ENCODE measurements around the gene GNAI2.
"Not testable (repeated sequence)": the region's sequence is repeated elsewhere in the genome, so short reads cannot be mapped to it uniquely, and the experiment has no call there.

Gene GNAI2

GRCh38 chr3:50270422-50271224 lies 34.6 kb downstream of the GNAI2 start:
- TF ChIP-seq POLR2AphosphoS5 (IDR thresholded peaks at IDR 0.05; ENCODE audit: low read depth, low read length) = no peak
- no peak for TF ChIP-seq TAF1 (IDR thresholded peaks at IDR 0.05; ENCODE audit: low read depth, low read length)
- no peak for TF ChIP-seq POLR2A (IDR thresholded peaks at IDR 0.05; ENCODE audit: low read depth, low read length)
- TF ChIP-seq SPI1 (IDR thresholded peaks at IDR 0.05; ENCODE audit: low read depth, low read length) = no peak
- no peak for TF ChIP-seq POU2F2 (IDR thresholded peaks at IDR 0.05; ENCODE audit: low read depth, low read length)
- no peak for TF ChIP-seq PAX5 (IDR thresholded peaks at IDR 0.05; ENCODE audit: insufficient read depth, low read length, severe bottlenecking)
- DNase-seq (ENCODE audit: insufficient read length, low spot score) (no peak), FAIRE-seq (no peak)

GRCh38 chr3:50271314-50271936 lies 35.4 kb downstream of the GNAI2 start:
- TF ChIP-seq POLR2AphosphoS5 (IDR thresholded peaks at IDR 0.05; ENCODE audit: low read depth, low read length) (no peak), SPI1 (IDR thresholded peaks at IDR 0.05; ENCODE audit: low read depth, low read length) (no peak), POLR2A (IDR thresholded peaks at IDR 0.05; ENCODE audit: low read depth, low read length) (no peak), TAF1 (IDR thresholded peaks at IDR 0.05; ENCODE audit: low read depth, low read length) (no peak), PAX5 (IDR thresholded peaks at IDR 0.05; ENCODE audit: insufficient read depth, low read length, severe bottlenecking) (no peak)
- FAIRE-seq = no peak
- DNase-seq (ENCODE audit: insufficient read length, low spot score) = no peak

DNA sequence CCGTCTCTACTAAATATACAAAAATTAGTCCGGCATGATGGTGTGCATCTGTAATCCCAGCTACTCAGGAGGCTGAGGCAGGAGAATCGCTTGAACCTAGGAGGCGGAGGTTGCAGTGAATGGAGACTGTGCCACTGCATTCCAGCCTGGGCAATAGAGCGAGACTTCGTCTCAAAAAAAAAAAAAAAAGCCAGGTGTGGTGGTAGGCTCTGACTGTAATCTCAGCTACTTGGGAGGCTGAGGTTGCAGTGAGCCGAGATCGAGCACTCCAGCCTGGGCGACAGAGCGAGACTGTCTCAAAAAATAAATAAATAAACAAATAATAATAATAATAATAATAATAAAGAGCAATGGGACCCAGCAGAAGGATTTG lies 36.5 kb downstream of the GNAI2 start:
- DNase-seq (ENCODE audit: insufficient read length, low spot score); FAIRE-seq: not testable (repeated sequence)

DNA sequence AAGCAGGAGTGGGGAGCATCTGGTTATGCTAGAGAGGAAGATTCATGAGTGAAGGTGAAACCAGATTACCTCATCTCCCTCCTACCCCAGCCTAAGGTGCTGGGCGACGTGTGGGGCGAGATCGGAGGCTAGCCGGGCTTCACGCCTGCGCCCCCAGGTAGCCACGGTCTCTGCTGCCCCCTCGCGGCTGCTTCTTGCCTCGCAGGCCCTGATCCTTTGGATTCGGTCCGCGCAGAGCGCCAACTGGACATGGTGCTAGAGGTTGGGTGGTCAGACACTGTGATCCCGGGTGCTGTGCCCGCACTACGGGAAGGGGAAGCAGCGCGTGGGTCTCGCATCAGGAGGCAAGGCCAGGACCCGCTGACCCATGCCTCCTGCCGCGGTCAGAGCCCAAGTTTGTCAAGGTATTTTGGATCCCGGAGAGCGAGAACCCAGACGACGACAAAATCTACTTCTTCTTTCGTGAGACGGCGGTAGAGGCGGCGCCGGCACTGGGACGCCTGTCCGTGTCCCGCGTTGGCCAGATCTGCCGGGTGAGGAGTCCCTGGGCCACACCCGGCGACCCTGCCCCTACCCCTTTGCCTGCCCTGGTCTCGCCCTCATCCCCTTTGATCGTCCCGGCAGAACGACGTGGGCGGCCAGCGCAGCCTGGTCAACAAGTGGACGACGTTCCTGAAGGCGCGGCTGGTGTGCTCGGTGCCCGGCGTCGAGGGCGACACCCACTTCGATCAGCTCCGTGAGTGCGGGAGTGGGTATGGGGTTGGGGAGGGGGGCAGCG lies 37.1 kb downstream of the GNAI2 start:
- DNase-seq (ENCODE audit: insufficient read length, low spot score) (peak; percentile 99), FAIRE-seq (peak; percentile 99)
- TF ChIP-seq PAX5 (IDR thresholded peaks at IDR 0.05; ENCODE audit: insufficient read depth, low read length, severe bottlenecking) (peak; percentile 29), POU2F2 (IDR thresholded peaks at IDR 0.05; ENCODE audit: low read depth, low read length) (peak; percentile 72; the same call in 1 of the 2 replicates), TAF1 (IDR thresholded peaks at IDR 0.05; ENCODE audit: low read depth, low read length) (no peak)

DNA sequence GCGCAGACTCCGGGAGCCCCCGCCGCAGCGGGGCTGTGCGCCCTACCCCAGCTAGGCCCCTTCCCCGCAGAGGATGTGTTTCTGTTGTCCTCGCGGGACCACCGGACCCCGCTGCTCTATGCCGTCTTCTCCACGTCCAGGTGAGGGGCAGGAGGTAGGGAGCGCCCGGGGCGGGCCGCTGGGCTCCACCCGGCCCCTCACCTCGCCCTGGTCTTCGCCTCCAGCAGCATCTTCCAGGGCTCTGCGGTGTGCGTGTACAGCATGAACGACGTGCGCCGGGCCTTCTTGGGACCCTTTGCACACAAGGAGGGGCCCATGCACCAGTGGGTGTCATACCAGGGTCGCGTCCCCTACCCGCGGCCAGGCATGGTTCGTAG lies 37.7 kb downstream of the GNAI2 start:
- FAIRE-seq (no peak), DNase-seq (ENCODE audit: insufficient read length, low spot score) (no peak)
- TF ChIP-seq POU2F2 (IDR thresholded peaks at IDR 0.05; ENCODE audit: low read depth, low read length) (no peak), PAX5 (IDR thresholded peaks at IDR 0.05; ENCODE audit: insufficient read depth, low read length, severe bottlenecking) (no peak), POLR2A (IDR thresholded peaks at IDR 0.05; ENCODE audit: low read depth, low read length) (no peak), TAF1 (IDR thresholded peaks at IDR 0.05; ENCODE audit: low read depth, low read length) (no peak), POLR2AphosphoS5 (IDR thresholded peaks at IDR 0.05; ENCODE audit: low read depth, low read length) (no peak), SPI1 (IDR thresholded peaks at IDR 0.05; ENCODE audit: low read depth, low read length) (no peak)

DNA sequence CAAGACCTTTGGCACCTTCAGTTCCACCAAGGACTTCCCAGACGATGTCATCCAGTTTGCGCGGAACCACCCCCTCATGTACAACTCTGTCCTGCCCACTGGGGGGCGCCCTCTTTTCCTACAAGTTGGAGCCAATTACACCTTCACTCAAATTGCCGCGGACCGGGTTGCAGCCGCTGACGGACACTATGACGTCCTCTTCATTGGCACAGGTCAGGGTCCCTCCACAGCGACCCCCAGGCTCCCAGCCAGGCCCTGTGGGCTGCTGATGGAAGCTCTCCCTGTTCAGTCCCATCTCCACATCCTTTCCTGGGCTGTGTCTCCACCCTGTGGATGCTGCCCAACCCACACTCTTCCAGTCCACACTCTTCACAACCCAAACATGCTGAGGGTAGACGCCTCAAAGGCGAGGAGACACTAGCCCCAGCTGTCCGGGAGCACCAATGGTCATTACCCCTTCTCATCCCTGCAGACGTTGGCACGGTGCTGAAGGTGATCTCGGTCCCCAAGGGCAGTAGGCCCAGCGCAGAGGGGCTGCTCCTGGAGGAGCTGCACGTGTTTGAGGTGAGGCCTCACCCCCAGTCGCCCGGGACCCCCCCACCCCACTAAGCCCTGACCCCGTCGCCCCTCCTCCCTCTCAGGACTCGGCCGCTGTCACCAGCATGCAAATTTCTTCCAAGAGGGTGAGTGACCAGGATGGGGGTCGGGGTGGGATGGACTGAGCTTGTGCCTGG lies 38.5 kb downstream of the GNAI2 start:
- DNase-seq (ENCODE audit: insufficient read length, low spot score) (peak; percentile 71), FAIRE-seq (peak; percentile 85)
- TF ChIP-seq POLR2AphosphoS5 (IDR thresholded peaks at IDR 0.05; ENCODE audit: low read depth, low read length) = no peak
- no peak for TF ChIP-seq TAF1 (IDR thresholded peaks at IDR 0.05; ENCODE audit: low read depth, low read length)
- no peak for TF ChIP-seq SPI1 (IDR thresholded peaks at IDR 0.05; ENCODE audit: low read depth, low read length)
- TF ChIP-seq POU2F2 (IDR thresholded peaks at IDR 0.05; ENCODE audit: low read depth, low read length) = no peak
- TF ChIP-seq POLR2A (IDR thresholded peaks at IDR 0.05; ENCODE audit: low read depth, low read length) = no peak
- TF ChIP-seq PAX5 (IDR thresholded peaks at IDR 0.05; ENCODE audit: insufficient read depth, low read length, severe bottlenecking) = no peak

DNA sequence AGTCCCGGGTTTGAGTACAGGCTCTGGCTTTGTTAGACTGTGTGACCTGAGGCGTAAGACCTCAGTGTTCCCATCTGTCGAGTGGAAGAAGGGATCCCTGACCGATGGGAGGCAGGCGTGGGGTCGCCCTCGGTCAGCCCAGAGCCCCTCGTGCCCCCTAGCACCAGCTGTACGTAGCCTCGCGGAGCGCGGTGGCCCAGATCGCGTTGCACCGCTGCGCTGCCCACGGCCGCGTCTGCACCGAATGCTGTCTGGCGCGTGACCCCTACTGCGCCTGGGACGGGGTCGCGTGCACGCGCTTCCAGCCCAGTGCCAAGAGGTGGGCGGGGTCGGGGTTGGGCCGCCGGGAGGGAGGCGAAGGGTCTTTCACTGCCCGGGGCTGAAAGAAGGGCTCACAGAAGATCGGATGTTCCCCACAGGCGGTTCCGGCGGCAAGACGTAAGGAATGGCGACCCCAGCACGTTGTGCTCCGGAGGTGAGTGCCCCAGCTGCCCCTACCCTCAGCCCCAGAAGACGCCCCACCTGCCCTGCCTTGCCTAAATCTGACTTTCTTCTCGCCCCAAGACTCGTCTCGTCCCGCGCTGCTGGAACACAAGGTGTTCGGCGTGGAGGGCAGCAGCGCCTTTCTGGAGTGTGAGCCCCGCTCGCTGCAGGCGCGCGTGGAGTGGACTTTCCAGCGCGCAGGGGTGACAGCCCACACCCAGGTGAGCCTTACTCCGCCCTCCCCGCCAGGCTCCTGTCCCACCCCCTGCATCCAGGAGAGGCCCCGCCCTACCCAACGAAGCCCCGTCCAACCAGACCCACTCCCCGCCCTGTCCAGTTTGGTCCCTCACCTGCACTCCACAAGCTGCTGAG lies 39.4 kb downstream of the GNAI2 start:
- no peak for FAIRE-seq

DNA sequence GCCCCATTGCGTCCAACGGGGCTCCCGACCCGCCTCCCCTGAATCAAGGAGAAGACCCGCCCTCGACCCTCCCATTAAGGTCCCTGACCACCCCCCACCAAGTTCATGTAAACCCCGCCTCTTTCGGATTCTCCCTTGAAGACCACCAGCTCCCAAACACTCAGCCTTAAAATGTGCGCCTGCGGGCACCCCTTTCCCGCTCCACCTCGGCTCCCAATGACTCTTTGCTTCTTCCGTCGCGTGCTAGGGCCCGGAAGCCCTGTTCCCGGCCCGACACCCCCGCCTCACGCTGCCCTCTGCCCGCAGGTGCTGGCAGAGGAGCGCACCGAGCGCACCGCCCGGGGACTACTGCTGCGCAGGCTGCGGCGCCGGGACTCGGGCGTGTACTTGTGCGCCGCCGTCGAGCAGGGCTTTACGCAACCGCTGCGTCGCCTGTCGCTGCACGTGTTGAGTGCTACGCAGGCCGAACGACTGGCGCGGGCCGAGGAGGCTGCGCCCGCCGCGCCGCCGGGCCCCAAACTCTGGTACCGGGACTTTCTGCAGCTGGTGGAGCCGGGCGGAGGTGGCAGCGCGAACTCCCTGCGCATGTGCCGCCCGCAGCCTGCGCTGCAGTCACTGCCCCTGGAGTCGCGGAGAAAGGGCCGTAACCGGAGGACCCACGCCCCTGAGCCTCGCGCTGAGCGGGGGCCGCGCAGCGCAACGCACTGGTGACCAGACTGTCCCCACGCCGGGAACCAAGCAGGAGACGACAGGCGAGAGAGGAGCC lies 40.2 kb downstream of the GNAI2 start:
- DNase-seq (ENCODE audit: insufficient read length, low spot score) (no peak), FAIRE-seq (no peak)
- no peak for TF ChIP-seq TAF1 (IDR thresholded peaks at IDR 0.05; ENCODE audit: low read depth, low read length)
- TF ChIP-seq POLR2A (IDR thresholded peaks at IDR 0.05; ENCODE audit: low read depth, low read length) = no peak

More for the DNA sequence above, 39.4 kb downstream of the GNAI2 start:
- TF ChIP-seq SPI1 (IDR thresholded peaks at IDR 0.05; ENCODE audit: low read depth, low read length) = no peak
- TF ChIP-seq POLR2AphosphoS5 (IDR thresholded peaks at IDR 0.05; ENCODE audit: low read depth, low read length) = no peak
- TF ChIP-seq TAF1 (IDR thresholded peaks at IDR 0.05; ENCODE audit: low read depth, low read length) = no peak
- no peak for TF ChIP-seq PAX5 (IDR thresholded peaks at IDR 0.05; ENCODE audit: insufficient read depth, low read length, severe bottlenecking)
- TF ChIP-seq POLR2A (IDR thresholded peaks at IDR 0.05; ENCODE audit: low read depth, low read length) = no peak
- no peak for DNase-seq (ENCODE audit: insufficient read length, low spot score)

Measured in GM12891 (cell line).